GM12874 (cell line): ENCODE measurements around the gene ADRA1B.

ENCODE experiments used
- TF ChIP-seq, protein P1 (sequence below): IDR thresholded peaks from 2 replicates; pipeline ENCODE4 v1.5.1; 2011; ENCODE audit warnings: low read depth, mild to moderate bottlenecking, control low read depth, low read length, moderate library complexity; ENCODE audit not compliant: insufficient read depth

ADRA1B gene

DNA sequence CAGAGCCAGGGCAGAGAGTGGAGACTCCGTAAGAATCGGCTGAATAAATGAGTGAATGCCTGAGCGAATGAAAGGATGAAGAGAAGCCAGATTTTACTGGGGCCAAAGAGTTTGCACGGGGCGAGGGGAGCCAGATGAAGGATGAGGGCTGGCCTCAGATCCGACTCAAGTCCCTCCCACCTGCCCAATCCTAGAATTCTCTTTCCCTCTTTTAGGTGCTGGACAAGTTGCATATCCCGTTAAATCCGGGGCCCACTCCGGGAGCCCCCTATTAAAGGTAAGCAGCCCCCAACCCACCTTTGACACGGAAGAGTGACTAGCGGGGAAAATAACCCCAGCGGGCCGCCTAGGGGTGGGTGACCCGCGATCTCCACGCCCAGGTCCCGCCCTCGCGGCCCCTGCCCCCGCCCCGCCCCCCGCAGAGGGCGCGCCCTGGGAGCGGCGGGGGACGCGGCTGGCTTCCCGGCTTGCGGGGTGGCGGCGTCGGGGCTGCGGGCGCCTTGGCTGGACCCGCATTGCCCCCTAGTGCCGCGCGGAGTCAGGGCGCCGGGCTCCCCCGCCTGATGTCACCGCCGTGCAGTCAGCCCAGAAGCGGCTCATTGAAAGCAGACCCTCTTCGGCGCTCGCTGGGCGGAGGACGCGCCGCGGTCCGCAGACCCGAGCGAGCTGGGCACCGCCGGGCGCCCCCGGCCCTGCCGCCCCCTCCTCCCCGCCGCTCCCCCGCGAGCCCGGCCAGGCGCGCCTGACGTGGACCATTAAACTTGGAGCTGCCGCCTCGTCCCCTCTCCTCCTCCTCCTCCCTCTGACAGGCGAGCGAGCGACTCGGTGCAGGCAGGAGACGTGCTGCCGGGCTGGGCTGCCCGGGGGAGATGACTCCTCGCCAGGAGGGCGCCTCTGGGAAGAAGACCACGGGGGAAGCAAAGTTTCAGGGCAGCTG lies at the start of gene ADRA1B:
TSS of gene ADRA1B (plus strand) at position 579 of the 937 bp plus-strand sequence. CDS start 424 bp downstream, outside the sequence.
- TF ChIP-seq, protein P1, sequence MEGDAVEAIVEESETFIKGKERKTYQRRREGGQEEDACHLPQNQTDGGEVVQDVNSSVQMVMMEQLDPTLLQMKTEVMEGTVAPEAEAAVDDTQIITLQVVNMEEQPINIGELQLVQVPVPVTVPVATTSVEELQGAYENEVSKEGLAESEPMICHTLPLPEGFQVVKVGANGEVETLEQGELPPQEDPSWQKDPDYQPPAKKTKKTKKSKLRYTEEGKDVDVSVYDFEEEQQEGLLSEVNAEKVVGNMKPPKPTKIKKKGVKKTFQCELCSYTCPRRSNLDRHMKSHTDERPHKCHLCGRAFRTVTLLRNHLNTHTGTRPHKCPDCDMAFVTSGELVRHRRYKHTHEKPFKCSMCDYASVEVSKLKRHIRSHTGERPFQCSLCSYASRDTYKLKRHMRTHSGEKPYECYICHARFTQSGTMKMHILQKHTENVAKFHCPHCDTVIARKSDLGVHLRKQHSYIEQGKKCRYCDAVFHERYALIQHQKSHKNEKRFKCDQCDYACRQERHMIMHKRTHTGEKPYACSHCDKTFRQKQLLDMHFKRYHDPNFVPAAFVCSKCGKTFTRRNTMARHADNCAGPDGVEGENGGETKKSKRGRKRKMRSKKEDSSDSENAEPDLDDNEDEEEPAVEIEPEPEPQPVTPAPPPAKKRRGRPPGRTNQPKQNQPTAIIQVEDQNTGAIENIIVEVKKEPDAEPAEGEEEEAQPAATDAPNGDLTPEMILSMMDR: peak; percentile 66

DNA sequence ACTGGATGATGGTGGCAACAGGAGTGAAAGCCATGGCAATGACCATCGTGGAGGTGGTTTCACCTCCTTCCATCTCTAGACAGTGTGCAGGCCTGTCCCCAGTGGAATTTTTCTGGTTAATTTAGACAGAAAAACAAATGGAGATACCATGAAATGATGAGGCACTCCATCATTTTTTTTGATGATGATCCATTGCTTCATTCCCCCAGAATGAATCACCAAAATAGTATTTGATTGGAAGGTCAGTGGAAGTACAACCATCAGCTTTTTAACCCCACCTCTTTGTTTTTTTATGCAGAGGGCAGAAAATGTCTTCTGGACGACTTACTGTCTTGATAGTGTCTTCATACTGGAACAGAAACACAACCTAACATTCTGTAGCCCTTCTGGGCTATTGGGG lies 42.6 kb upstream of the ADRA1B start:
- TF ChIP-seq, protein P1: no peak

DNA sequence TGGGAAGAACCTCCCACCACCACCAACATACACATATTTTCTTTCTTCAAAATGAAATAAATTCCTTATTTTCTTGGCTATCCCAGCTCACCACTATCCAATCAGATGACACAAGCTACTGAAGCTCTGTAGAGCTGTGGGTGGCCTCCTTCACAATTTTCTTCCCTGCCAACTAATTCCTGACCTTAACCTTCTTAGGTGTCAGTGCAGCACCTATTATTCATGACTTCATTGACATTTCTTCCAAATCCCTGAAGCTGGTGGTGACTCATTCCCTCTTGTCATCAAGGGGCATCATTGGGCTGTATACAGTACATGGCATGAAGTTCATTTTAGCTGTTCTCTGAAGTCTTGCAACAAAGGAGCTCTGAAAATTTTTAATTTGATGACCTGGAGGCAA lies 42.0 kb upstream of the ADRA1B start:
- TF ChIP-seq, protein P1: no peak

DNA sequence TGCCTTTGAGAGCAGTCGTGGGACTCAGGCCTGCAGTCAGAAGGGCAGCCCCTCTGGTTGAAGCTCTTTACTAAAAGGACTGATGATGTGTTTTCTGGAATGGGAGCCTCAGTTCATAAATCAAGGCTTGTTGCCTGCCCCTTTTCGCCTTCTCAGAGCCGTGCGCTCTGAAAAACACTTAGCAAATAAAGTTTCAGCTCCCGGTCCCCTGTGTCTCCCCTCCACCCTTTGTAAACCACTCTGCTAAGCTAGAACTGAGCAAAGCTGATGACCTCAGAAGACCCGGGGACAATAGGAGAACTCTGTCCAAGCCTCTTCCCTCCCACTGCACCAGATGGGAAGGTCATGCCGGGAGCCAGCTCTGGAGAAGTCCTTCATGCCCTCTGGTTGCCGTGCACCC lies 39.3 kb upstream of the ADRA1B start:
- TF ChIP-seq, protein P1: no peak

DNA sequence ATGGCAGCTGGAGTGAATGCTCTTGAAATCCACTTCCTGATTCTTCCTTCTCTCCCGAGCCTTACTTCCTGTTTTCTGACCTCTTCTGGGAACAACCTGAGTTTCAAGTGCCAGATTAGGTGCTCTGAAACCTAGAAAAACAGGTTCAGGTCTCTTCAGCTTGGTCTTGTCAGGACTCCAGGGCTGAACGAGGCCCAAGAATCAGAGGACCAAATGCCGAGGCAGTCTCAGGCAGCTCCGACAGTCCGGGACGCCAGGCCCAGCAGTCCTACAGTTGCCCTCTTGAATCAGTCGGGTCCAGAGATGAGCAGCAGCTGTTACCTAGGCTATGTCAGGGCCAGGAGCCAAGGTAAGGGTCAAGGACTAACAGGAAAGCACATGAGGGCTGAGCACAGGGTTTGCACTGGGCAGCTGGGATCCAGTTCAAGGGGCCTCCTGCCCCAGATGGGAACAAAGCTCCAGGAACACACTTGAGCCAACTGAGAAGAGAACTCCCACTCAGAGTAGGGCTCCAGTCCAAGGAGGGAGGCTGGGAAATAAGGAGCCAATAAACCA lies 38.3 kb upstream of the ADRA1B start:
- TF ChIP-seq, protein P1: no peak

DNA sequence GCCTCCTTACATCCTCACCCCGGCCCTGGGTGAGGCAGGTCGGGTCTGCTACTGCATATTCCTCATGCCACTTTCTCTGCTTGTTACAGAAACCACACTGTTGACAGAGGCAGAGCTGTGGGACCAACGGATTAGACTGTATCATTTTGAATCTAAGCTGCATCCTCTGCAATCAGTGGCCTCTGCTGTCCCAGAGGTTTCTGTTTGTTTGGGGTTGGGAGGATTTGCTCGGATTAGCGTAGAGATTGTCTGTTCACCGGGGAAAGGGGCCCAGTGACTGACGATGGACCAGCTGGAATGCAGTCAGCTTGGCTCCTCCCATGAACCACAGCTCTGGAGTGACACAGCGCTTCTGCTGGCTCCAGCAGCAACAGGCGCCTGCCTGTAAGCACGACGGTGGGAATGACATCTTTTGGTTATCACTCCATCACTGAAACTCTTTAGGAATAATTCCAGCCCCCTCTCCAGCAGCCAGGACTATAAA lies 37.3 kb upstream of the ADRA1B start:
- TF ChIP-seq, protein P1: no peak

DNA sequence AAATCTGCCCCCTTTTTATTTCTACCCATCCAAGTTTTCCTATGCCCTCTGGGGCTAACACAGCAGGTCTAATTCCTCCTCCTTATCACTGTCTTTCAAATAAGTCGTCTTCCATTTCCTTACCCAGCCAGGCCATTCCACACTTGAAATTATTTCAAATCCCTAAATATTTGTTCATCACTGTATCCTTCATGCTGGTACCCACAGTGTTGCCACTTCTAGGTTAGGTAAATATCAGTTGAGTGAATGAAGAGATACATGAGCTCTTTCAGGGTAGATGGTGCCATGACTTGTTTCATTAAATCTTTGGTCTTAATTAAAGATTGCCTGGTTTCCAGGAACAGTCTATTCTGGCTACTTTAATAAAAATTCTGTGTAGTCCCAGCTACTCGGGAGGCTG lies 35.6 kb upstream of the ADRA1B start:
- TF ChIP-seq, protein P1: no peak
